HG03139 (cell line): ENCODE data around the gene CCDC85C.

Source experiments
- ATAC-seq: cut with Tn5 transposase; IDR thresholded peaks from one replicate; pipeline ENCODE4 v1.9.1; 2021; ENCODE audit not compliant: unreplicated experiment

The CCDC85C gene

DNA sequence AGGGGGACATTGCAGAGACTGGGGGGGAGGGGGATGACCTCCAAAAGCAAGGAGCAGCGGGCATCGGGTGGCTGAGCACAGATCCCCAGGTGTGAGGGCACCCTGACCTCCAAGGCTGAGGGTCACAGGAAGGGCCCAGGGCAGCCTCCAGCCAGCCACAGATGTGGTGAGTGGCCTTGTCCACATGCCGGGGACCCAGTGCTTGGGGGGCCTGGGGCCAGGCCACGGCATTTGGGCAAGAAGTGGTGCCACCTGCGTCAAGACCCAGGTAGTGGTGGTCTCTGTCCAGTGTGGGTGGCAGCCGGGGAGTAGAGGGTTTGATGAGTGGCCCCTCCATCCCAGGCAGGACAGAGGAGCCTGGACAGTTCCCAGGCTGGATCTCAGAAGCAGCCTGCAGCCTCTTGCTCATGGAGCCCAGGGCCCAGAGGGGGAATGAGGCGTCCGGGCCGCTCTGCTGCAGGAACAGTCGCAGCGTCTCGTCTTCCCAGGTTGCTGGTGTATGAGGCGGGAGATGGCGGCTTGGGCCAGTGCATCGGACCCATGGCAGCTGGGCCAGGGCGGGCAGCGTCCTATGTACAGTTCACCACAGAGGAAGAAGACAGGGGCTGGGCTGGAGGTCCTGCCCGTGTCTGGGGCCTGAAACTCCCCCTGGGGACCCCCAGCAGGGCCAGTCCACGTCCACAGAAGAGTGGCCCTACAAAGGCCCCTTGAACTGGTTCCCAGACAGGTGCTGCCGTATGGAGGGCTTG is 89.3 kb downstream of the CCDC85C start:
- ATAC-seq, result no peak

GRCh38 chr14:99513946-99514551 is 90.0 kb downstream of the CCDC85C start:
- no peak for ATAC-seq

- ATAC-seq, result no peak
Observed at GRCh38 chr14:99513183-99513694, 90.8 kb downstream of the CCDC85C start.

- ATAC-seq, result no peak
Observed at GRCh38 chr14:99512571-99513182, 91.3 kb downstream of the CCDC85C start.

- no peak for ATAC-seq
Observed at GRCh38 chr14:99512110-99512449, 91.9 kb downstream of the CCDC85C start.

DNA sequence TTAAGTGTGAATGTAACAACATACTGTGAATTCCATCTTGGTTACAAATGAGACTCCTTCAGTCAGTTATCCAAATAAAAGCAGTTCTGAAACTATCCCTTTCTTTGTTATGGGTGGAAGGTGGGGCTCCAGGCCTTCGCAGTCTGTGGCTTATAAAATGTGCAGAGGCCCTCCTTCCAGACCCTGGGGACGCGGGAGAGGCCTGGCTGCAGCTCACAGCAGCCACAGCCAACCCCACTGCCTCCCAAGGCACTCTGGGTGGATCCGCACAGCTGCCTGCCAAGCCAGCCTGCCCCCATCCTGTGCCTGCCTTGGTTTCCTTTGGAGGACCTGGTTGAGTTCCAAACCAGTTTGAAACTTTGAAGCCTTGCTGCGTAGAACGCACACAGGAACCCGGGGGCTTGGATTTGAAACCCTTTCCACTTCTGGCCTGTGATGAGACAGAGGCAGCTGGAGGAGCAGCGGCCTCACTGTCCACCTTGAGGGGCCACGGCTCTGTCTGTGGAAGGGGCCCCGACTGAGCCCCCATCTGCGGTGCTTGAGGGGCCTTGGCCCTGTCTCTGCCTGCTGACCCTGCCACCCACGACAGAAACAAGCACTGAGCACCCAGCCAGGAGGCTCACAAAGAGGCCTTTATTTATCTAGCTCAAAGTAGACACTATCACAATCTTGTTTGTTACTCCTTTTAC is 92.4 kb downstream of the CCDC85C start:
- no peak for ATAC-seq

DNA sequence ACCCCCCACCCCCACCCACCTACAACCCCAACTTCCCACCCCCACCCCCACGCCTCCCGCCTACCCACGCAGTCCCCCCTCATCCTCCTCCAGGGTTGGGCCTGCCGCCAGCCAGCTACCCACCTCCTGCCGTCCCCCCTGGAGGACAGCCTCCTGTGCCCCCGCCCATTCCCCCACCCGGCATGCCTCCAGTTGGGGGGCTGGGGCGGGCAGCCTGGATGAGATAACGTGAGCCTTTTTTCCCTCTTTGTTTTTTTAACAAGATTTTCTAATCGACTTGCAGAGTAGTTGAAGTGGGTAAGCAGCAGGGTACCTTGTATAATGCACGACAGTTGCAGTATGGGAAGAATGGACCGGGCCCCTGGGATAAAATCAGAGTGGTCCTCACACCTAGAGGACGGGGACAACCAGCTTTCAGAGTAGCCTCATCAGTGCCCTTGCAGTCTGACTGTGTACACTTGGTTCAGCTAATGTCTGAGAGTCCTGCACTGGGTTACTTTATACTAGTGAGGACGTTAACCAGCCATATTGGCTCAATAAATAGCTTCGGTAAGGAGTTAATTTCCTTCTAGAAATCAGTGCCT is 93.4 kb downstream of the CCDC85C start:
- ATAC-seq, result no peak

DNA sequence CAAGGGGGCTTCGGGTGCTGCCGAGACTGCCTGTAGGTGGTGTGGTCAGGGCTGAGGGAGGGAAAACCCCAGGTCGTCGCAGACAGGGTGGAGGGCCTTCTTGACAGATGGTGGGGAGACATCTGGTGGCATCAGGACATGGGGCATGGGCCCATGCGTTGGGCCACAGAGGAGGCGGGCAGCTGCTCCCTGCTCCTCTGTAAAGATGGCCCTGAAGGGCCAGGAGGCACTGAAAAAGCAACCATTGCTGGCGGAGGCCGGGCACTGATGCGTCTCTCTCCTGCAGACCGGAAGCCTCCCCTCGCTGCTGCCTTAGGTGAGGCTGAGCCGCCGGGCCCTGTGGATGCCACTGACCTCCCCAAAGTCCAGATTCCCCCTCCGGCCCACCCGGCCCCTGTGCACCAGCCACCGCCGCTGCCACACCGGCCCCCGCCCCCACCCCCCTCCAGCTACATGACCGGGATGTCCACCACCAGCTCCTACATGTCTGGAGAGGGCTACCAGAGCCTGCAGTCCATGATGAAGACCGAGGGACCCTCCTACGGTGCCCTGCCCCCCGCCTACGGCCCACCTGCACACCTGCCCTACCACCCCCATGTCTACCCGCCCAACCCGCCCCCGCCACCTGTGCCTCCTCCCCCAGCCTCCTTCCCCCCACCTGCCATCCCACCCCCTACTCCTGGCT is 94.0 kb downstream of the CCDC85C start:
- ATAC-seq, result no peak

GRCh38 chr14:99508896-99509629 is 94.9 kb downstream of the CCDC85C start:
- ATAC-seq, result no peak

- no peak for ATAC-seq
Observed at GRCh38 chr14:99507860-99508640, 96.0 kb downstream of the CCDC85C start.

DNA sequence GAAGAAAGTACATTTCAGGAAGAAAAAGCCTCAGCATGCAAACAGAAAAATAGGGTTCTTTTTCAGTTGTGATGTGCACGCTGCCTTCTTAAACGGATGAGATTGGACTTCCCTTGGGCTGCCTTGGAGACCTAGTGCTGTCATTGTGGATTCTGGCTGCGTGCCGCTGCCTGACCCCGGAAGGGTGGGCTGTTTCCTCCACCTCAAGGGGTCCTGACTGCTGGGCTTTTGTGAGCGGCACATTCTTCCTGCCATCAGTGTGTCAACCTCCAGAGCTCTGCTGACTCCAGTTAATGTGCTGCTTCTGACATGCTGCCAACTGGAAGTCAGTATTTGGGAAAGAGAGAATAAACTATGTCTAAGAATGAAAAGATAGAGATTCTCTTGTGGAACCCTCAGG is 97.7 kb downstream of the CCDC85C start:
- no peak for ATAC-seq

GRCh38 chr14:99505089-99505488 is 98.9 kb downstream of the CCDC85C start:
- no peak for ATAC-seq

GRCh38 chr14:99503848-99504453 is 100.1 kb downstream of the CCDC85C start:
- no peak for ATAC-seq

GRCh38 chr14:99502989-99503421 is 101.0 kb downstream of the CCDC85C start:
- ATAC-seq, result no peak

DNA sequence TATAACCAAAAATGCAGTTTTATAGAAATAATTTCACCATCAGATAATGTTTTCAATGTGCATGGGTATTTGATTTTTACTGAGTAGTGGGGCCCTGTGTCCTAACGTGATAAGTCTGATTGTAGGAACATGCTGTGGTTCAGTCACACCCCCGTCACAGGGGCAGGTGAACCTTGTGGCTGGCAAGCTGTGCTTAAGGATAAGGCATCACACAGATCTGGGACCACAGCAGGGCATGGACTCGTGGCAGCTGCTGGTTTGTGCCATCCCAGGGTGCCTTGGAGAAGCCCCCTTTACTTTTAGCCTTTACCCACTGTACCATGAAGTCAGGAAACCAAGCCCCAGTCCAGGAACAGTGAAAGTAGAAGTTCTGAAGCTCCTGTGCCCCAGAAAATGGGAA is 106.1 kb downstream of the CCDC85C start:
- ATAC-seq, result no peak

GRCh38 chr14:99497341-99497740 is 106.7 kb downstream of the CCDC85C start:
- no peak for ATAC-seq

DNA sequence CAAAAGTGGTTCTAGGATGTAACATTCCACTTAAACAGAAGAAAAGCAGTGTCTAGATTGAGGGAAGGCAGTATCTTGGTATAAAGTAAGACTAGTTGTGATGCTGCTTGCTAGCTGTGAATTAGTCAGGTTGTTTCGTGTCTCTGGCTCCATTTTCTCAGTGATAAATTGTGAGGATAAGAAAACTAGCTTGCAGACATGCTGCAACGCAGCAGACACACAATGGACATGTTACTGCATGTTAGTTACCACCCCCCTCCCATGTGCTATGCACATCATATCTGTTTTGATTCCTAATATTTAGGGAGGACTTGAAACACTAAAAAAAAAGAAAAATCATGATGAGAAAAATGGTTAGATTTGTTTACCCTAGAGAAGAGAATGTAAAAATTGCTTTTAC is 119.9 kb downstream of the CCDC85C start:
- no peak for ATAC-seq

DNA sequence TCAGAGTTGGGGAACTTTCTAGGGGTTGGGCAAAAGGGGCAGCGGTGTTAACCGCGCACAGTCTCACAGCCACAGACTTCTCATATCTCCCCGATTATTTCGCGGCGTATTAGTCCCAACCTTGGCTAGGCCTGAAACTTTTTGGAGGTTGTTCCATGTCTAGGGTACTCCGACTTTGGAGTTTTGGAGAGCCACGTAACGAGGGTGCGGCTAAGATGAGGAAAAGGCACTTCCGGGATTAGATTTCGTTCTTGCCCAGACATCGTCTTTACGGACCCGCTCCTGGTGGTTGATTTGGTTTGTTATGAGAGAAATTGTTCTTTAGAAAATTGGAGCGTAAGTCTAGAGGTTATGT is 122.3 kb downstream of the CCDC85C start:
- no peak for ATAC-seq
